BLaER1 treated with 17β-estradiol and CSF1 and Interleukin-3, amounts not matched to agents 10 nM and 100 nM (cell line): Measurements from ENCODE around the gene C16orf92.

Experiments
- H3K27ac ChIP-seq, 11 experiments: shearing (Covaris generic); formaldehyde crosslinking; 2 replicates each; pipeline ENCODE4 v1.8.1; 2022
- H3K27me3 ChIP-seq, 11 experiments: shearing (Covaris generic); formaldehyde crosslinking; 2 replicates each; pipeline ENCODE4 v1.8.1; 2022
- H3K36me3 ChIP-seq, 11 experiments: shearing (Covaris generic); formaldehyde crosslinking; 2 replicates each; pipeline ENCODE4 v1.8.1; 2022
- H3K4me1 ChIP-seq, 10 experiments: shearing (Covaris generic); formaldehyde crosslinking; 2 replicates each; pipeline ENCODE4 v1.8.1; 2022
- H3K4me2 ChIP-seq, 11 experiments: shearing (Covaris generic); formaldehyde crosslinking; 2 replicates each; pipeline ENCODE4 v1.8.1; 2022
- H3K4me3 ChIP-seq, 10 experiments: shearing (Covaris generic); formaldehyde crosslinking; 2 replicates each; pipeline ENCODE4 v1.8.1; 2022
- H3K9ac ChIP-seq, 11 experiments: shearing (Covaris generic); formaldehyde crosslinking; 2 replicates each; pipeline ENCODE4 v1.8.1; 2022
- H3K9me3 ChIP-seq, 11 experiments: shearing (Covaris generic); formaldehyde crosslinking; replicated peaks in 1 of 11; 2 replicates each; pipeline ENCODE4 v1.8.1; 2022
- H4K20me1 ChIP-seq, 11 experiments: shearing (Covaris generic); formaldehyde crosslinking; 2 replicates each; pipeline ENCODE4 v1.8.1; 2022
- Cebpa-rat ChIP-seq, 11 experiments: shearing (Covaris generic); IDR thresholded peaks; 2 replicates each; pipeline ENCODE4 v1.8.1; 2022

The C16orf92 gene

GRCh38 chr16:29987371-29988085 is 35.5 kb upstream of the C16orf92 start:
- no peaks in the 10 kb centered on the region for H3K27me3 ChIP-seq
- H3K4me1 ChIP-seq, result peaks cover 0 to 6% (median under 1%) of the 10 kb centered on the region in 10 experiments; a peak in 10 of 20 replicates
- no peak overlapping the region for H3K27ac ChIP-seq
- H3K9ac ChIP-seq, result peak overlapping the region in 2 of 11 experiments; percentile 6 to 29; a peak in 2 of 22 replicates
- TF ChIP-seq Cebpa-rat (IDR thresholded peaks at IDR 0.05), result no peak
- H3K4me3 ChIP-seq, result no peak overlapping the region
- no peak overlapping the region for H3K4me2 ChIP-seq
- H3K9me3 ChIP-seq, result no peaks in the 10 kb centered on the region
- peaks cover 0 to 90% (median 10%) of the 10 kb centered on the region in 11 experiments; a peak in 12 of 22 replicates for H4K20me1 ChIP-seq
- H3K36me3 ChIP-seq, result peaks cover 98 to 100% (median 100%) of the 10 kb centered on the region in 11 experiments

DNA sequence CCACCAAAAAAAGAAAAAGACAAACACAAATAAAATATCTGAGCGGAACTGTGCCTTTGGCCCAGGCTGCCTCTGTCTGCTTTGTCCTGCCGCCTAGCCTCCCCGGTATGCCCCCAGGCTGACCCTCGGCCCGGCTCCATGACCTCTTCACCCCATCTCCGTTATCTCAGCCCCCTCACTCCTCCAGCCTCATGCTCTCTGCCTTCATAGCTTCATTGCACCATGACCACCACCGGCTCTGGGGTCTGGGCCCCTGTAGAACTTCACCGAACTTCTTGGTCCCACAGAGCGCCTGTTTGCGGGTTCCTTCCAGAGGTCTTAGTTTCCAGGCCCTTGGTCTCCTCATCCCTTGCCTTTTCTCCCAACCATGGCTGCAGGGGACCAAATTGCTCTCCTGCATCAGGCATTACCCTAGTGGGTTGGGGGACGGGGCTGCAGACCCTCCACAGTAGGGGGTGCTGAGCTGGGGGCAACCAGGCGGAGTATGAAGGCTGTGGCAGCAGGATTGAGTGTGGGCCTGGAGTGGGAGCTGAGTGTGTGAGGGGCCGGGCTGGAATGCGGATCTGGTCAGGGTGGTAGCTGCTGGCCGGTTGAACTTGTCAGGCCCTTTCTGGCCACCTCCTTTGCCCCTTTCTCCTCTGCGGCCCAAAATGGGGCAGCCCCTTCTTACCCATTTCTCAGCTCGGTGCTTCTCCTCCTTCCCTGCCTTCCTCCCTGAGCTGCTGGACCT is 34.5 kb upstream of the C16orf92 start:
- H3K27me3 ChIP-seq, result no peaks in the 10 kb centered on the region
- peaks cover 5 to 16% (median 10%) of the 10 kb centered on the region in 10 experiments for H3K4me1 ChIP-seq
- peaks cover 0 to 90% (median 13%) of the 10 kb centered on the region in 11 experiments; a peak in 13 of 22 replicates for H4K20me1 ChIP-seq
- H3K4me2 ChIP-seq, result no peak overlapping the region
- H3K4me3 ChIP-seq, result no peak overlapping the region
- H3K9ac ChIP-seq, result peak overlapping the region in 4 of 11 experiments; percentile 1 to 19 (median 8); a peak in 2 of 22 replicates
- no peak overlapping the region for H3K27ac ChIP-seq
- no peaks in the 10 kb centered on the region for H3K9me3 ChIP-seq
- TF ChIP-seq Cebpa-rat (IDR thresholded peaks at IDR 0.05), result no peak
- H3K36me3 ChIP-seq, result peaks cover 98 to 100% (median 100%) of the 10 kb centered on the region in 11 experiments

GRCh38 chr16:29989111-29989858 is 33.7 kb upstream of the C16orf92 start:
- Histone ChIP-seq H3K27me3 (no peaks in the 10 kb centered on the region), H3K9ac (0 out of 22 replicates have a peak overlapping the region, but pooled peaks of 4 of the 11 experiments have one; percentile 1 to 24 (median 12)), H3K27ac (no peak overlapping the region)

GRCh38 chr16:29990034-29990433 is 33.0 kb upstream of the C16orf92 start:
- Histone ChIP-seq H3K9me3 (no peaks in the 10 kb centered on the region), H3K27me3 (no peaks in the 10 kb centered on the region), H3K4me2 (no peak overlapping the region), H4K20me1 (peaks cover 0 to 87% (median 13%) of the 10 kb centered on the region in 11 experiments; a peak in 13 of 22 replicates), H3K27ac (no peak overlapping the region), H3K4me3 (no peak overlapping the region), H3K4me1 (peaks cover 21 to 30% (median 25%) of the 10 kb centered on the region in 10 experiments), H3K9ac (no peak overlapping the region), H3K36me3 (peaks cover 85 to 91% (median 89%) of the 10 kb centered on the region in 11 experiments)
- TF ChIP-seq Cebpa-rat (IDR thresholded peaks at IDR 0.05), result no peak

More at GRCh38 chr16:29989111-29989858, 33.7 kb upstream of the C16orf92 start:
- H4K20me1 ChIP-seq, result peaks cover 0 to 90% (median 13%) of the 10 kb centered on the region in 11 experiments; a peak in 13 of 22 replicates
- H3K4me1 ChIP-seq, result peaks cover 13 to 23% (median 17%) of the 10 kb centered on the region in 10 experiments
- H3K4me3 ChIP-seq, result no peak overlapping the region
- no peaks in the 10 kb centered on the region for H3K9me3 ChIP-seq
- no peak for TF ChIP-seq Cebpa-rat (IDR thresholded peaks at IDR 0.05)
- no peak overlapping the region for H3K4me2 ChIP-seq
- peaks cover 92 to 99% (median 97%) of the 10 kb centered on the region in 11 experiments for H3K36me3 ChIP-seq

GRCh38 chr16:29990883-29991570 is 32.0 kb upstream of the C16orf92 start:
- no peak overlapping the region for H3K4me3 ChIP-seq
- TF ChIP-seq Cebpa-rat (IDR thresholded peaks at IDR 0.05), result no peak
- no peaks in the 10 kb centered on the region for H3K27me3 ChIP-seq
- peaks cover 0 to 77% (median 13%) of the 10 kb centered on the region in 11 experiments; a peak in 12 of 22 replicates for H4K20me1 ChIP-seq
- peaks cover 24 to 31% (median 28%) of the 10 kb centered on the region in 10 experiments for H3K4me1 ChIP-seq
- H3K9me3 ChIP-seq, result no peaks in the 10 kb centered on the region
- peak overlapping the region in 1 of 11 experiments; percentile 8; a peak in 1 of 22 replicates for H3K9ac ChIP-seq
- H3K36me3 ChIP-seq, result peaks cover 75 to 81% (median 79%) of the 10 kb centered on the region in 11 experiments
- H3K27ac ChIP-seq, result no peak overlapping the region
- H3K4me2 ChIP-seq, result no peak overlapping the region

GRCh38 chr16:29991571-29991904 is 31.5 kb upstream of the C16orf92 start:
- Histone ChIP-seq H3K4me2 (no peak overlapping the region), H3K27me3 (no peaks in the 10 kb centered on the region), H3K27ac (no peak overlapping the region), H3K9ac (peak overlapping the region in 1 of 11 experiments; percentile 8; a peak in 2 of 22 replicates), H3K9me3 (no peaks in the 10 kb centered on the region), H3K4me1 (peaks cover 24 to 31% (median 29%) of the 10 kb centered on the region in 10 experiments), H3K4me3 (no peak overlapping the region), H3K36me3 (peaks cover 70 to 76% (median 74%) of the 10 kb centered on the region in 11 experiments), H4K20me1 (peaks cover 0 to 72% (median 12%) of the 10 kb centered on the region in 11 experiments; a peak in 12 of 22 replicates)
- TF ChIP-seq Cebpa-rat (IDR thresholded peaks at IDR 0.05), result no peak

GRCh38 chr16:29992344-29992967 is 30.5 kb upstream of the C16orf92 start:
- Histone ChIP-seq H3K4me3 (no peak overlapping the region), H3K4me1 (peaks cover 33 to 40% (median 38%) of the 10 kb centered on the region in 10 experiments), H3K36me3 (peaks cover 60 to 70% (median 66%) of the 10 kb centered on the region in 11 experiments), H3K9me3 (no peaks in the 10 kb centered on the region), H3K4me2 (peak overlapping the region in 3 of 11 experiments; percentile 90 to 97 (median 96); a peak in 3 of 22 replicates), H3K27me3 (no peaks in the 10 kb centered on the region), H3K9ac (peak overlapping the region in 8 of 11 experiments; percentile 25 to 99 (median 90); a peak in 10 of 22 replicates), H3K27ac (peak overlapping the region in 1 of 11 experiments; percentile 99; a peak in 1 of 22 replicates), H4K20me1 (peaks cover 0 to 63% (median 12%) of the 10 kb centered on the region in 11 experiments; a peak in 12 of 22 replicates)
- no peak for TF ChIP-seq Cebpa-rat (IDR thresholded peaks at IDR 0.05)
